Uterus (tissue), 2 donors: ENCODE results near the gene PREB.

Experiments
- CTCF ChIP-seq, 4 experiments: fragments of 200-600 bp in 2 of 4; fragments of 450-650 bp in 2 of 4; sonication (generic) in 2 of 4; IDR thresholded peaks; one replicate each; pipeline ENCODE4 v1.5.1; 2016 to 2019; ENCODE audit warnings: antibody characterized with exemption in 4 of 4, mild to moderate bottlenecking in 2 of 4, moderate library complexity in 1 of 4
- POLR2A ChIP-seq, 2 donors: fragments of 450-650 bp; IDR thresholded peaks; one replicate each; pipeline ENCODE4 v1.6.1; 2016; ENCODE audit warnings: antibody characterized with exemption in 2 of 2, mild to moderate bottlenecking in 1 of 2, moderate library complexity in 1 of 2

DNA sequence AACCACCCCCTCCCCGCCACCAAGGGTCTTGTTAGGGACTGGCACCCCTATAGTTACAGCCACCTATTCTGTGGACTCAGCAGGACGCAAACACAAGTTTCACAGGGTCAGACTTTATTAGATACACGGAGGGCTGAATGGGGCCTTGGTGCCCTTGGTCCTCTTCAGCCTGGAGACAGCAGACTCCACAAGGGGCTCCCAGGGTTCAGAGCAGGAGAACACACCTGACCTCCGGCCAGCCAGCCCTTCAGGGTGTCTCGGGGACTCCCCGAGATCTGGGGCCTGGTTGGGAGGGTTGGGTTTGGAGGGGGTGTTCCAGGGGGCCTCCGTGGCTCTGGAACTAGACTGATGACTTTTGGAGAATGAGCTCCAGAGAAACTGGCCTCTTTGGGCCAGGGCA, 2.3 kb upstream of the PREB start:
- TF ChIP-seq CTCF (IDR thresholded peaks at IDR 0.05) (no peak), POLR2A (IDR thresholded peaks at IDR 0.05) (no peak)
